K562 (cell line): Measurements from ENCODE around the gene ESPN. TPM values are rescaled to one million over a fixed set of nuclear protein-coding genes. Genes with fewer than 3 reads are reported as not detected.

Experiments
- ATAC-seq: fragments of 200-7000 bp; cut with Tn5 transposase; 3 replicates; pipeline ENCODE4 v1.9.1; 2020; ENCODE audit warnings: moderate library complexity
- BruUV-seq: library from RNA; stranded (reverse); fragments of 400-500 nt; replicated peaks from 2 replicates; lab custom pipeline; 2021; lab: Mats Ljungman, UMichigan
- CTCF ChIA-PET: fragments of 300-600 bp; formaldehyde crosslinking; extraction: SDS; loops from one replicate; lab custom pipeline; 2021; ENCODE audit warnings: low intra/inter-chr PET ratio; lab: Yijun Ruan, JAX
- POLR2A ChIA-PET: fragments of 300-600, 350-650 bp; sonication (Branson Sonifier 250); formaldehyde crosslinking; extraction: SDS; loops from one replicate; lab custom pipeline; 2021; ENCODE audit warnings: antibody characterized with exemption, inconsistent platforms; lab: Yijun Ruan, JAX
- DNase-seq, 4 experiments: peaks; one replicate each; pipeline versions ENCODE4 v3.0.0 to v3.0.0-alpha.2; 2011 to 2018; ENCODE audit warnings: low spot score in 3 of 4, mixed read lengths in 3 of 4; ENCODE audit errors: extremely low read depth in 1 of 4
- FAIRE-seq: peaks from 2 replicates; lab custom pipeline; 2011; peaks lifted over from hg19 to GRCh38; lab: Jason Lieb, UNC
- H2AFZ ChIP-seq: 2 replicates; pipeline ENCODE4 v1.6.0; 2011; ENCODE audit warnings: low read depth, low read length, control low read depth, inconsistent platforms
- H3K27ac ChIP-seq: fragments of 200-600 bp; 3 replicates; pipeline ENCODE4 v1.8.0; 2011; ENCODE audit warnings: low read depth, mild to moderate bottlenecking, control low read depth, inconsistent platforms, low read length, moderate library complexity, mixed read lengths; ENCODE audit errors: extremely low read depth
- H3K27me3 ChIP-seq, 2 experiments: fragments of 300-600 bp in 1 of 2; 2 replicates in 1 of 2; 3 replicates in 1 of 2; pipeline versions ENCODE4 v1.6.0 to v1.8.0; 2011; ENCODE audit warnings: inconsistent platforms in 2 of 2, low read length in 2 of 2, mild to moderate bottlenecking in 1 of 2, mixed read lengths in 1 of 2, moderate library complexity in 1 of 2; ENCODE audit not compliant: control insufficient read depth in 2 of 2, insufficient read depth in 2 of 2
- H3K36me3 ChIP-seq: fragments of 300-600 bp; 3 replicates; pipeline ENCODE4 v1.8.0; 2011; ENCODE audit warnings: mild to moderate bottlenecking, low read length, inconsistent platforms; ENCODE audit not compliant: control insufficient read depth, insufficient read depth
- H3K4me1 ChIP-seq, 2 experiments: fragments of 200-600 bp in 1 of 2; replicated peaks in 1 of 2; 2 replicates in 1 of 2; 3 replicates in 1 of 2; pipeline versions ENCODE4 v1.5.1 to v1.8.0; 2011; ENCODE audit warnings: inconsistent platforms in 2 of 2, low read length in 2 of 2, mild to moderate bottlenecking in 1 of 2, mixed read lengths in 1 of 2, moderate library complexity in 1 of 2; ENCODE audit not compliant: control insufficient read depth in 2 of 2, insufficient read depth in 2 of 2
- H3K4me2 ChIP-seq: 2 replicates; pipeline ENCODE4 v1.6.1; 2011; ENCODE audit warnings: low read length, control low read depth, inconsistent platforms, mixed read lengths; ENCODE audit not compliant: insufficient read depth
- H3K4me3 ChIP-seq: fragments of 200-600 bp; sonication (generic), shearing (Covaris generic); 2 replicates; pipeline ENCODE4 v1.5.1; 2016; ENCODE audit warnings: control low read depth, inconsistent platforms
- H3K79me2 ChIP-seq: fragments of 200-600 bp; 3 replicates; pipeline ENCODE4 v1.8.0; 2011; ENCODE audit warnings: low read length, inconsistent platforms; ENCODE audit not compliant: control insufficient read depth, insufficient read depth
- H3K9ac ChIP-seq, 2 experiments: 2 replicates each; pipeline versions ENCODE4 v1.6.0 to v1.6.1; 2011; ENCODE audit warnings: low read depth in 2 of 2, low read length in 2 of 2, control low read depth in 1 of 2, inconsistent platforms in 1 of 2, mild to moderate bottlenecking in 1 of 2, mixed read lengths in 1 of 2; ENCODE audit not compliant: insufficient read depth in 1 of 2
- H3K9me1 ChIP-seq: one replicate; pipeline ENCODE4 v1.6.0; 2011; ENCODE audit warnings: inconsistent platforms, mild to moderate bottlenecking, low read length, moderate library complexity; ENCODE audit not compliant: control insufficient read depth, insufficient read depth
- H3K9me3 ChIP-seq: replicated peaks from 2 replicates; pipeline ENCODE4 v1.5.1; 2011; ENCODE audit warnings: low read depth, low read length, inconsistent platforms; ENCODE audit not compliant: control insufficient read depth, insufficient read depth
- H4K20me1 ChIP-seq: replicated peaks from 2 replicates; pipeline ENCODE4 v1.6.1; 2011; ENCODE audit warnings: low read length, inconsistent platforms, mixed read lengths; ENCODE audit not compliant: control insufficient read depth, insufficient read depth
- ARNT ChIP-seq, 2 experiments: fragments of 450-650 bp; IDR thresholded peaks; 2 replicates each; pipeline ENCODE4 v1.6.1; 2016; ENCODE audit warnings: mild to moderate bottlenecking in 1 of 2
- CCAR2 ChIP-seq: fragments of 200-400 bp; formaldehyde crosslinking; IDR thresholded peaks from 2 replicates; pipeline ENCODE4 v1.6.1; 2017; ENCODE audit warnings: mild to moderate bottlenecking, low read depth, low read length
- CHCHD3 ChIP-seq: fragments of 250-450 bp; sonication (Bioruptor Pico); IDR thresholded peaks from 2 replicates; pipeline ENCODE4 v2.1.2; 2022; ENCODE audit warnings: mild to moderate bottlenecking
- ELF4 ChIP-seq: fragments of 450-650 bp; formaldehyde crosslinking; IDR thresholded peaks from 2 replicates; pipeline ENCODE4 v1.4.0; 2022; ENCODE audit warnings: missing genetic modification characterization
- EZH2 ChIP-seq: IDR thresholded peaks from 2 replicates; pipeline ENCODE4 v1.6.1; 2012; ENCODE audit warnings: low read depth, mild to moderate bottlenecking, inconsistent platforms, low read length, borderline replicate concordance
- GABPB2 ChIP-seq: fragments of 250-450 bp; sonication (Bioruptor Pico); conservative IDR thresholded peaks from 2 replicates; pipeline ENCODE4 v1.5.1; 2021; ENCODE audit warnings: mild to moderate bottlenecking
- HDAC6 ChIP-seq: IDR thresholded peaks from 2 replicates; pipeline ENCODE4 v1.6.1; 2012; ENCODE audit warnings: low read depth, mild to moderate bottlenecking, control low read depth, inconsistent platforms, low read length, moderate library complexity
- HNRNPUL1 ChIP-seq: fragments of 200-400 bp; formaldehyde crosslinking; IDR thresholded peaks from 2 replicates; pipeline ENCODE4 v1.6.1; 2017; ENCODE audit warnings: low read length
- MAZ ChIP-seq, 2 experiments: fragments of 450-650 bp in 1 of 2; sonication (generic) in 1 of 2; formaldehyde crosslinking; IDR thresholded peaks in 1 of 2; conservative IDR thresholded peaks in 1 of 2; 2 replicates each; pipeline versions ENCODE4 v1.4.0 to v1.5.0; 2020; ENCODE audit warnings: mild to moderate bottlenecking in 1 of 2, missing genetic modification reagents in 1 of 2
- MCM7 ChIP-seq, 2 experiments: fragments of 450-650 bp; IDR thresholded peaks; 2 replicates each; pipeline ENCODE4 v1.6.1; 2016 to 2018
- PHB ChIP-seq: fragments of 250-450 bp; sonication (Bioruptor Pico); IDR thresholded peaks from 2 replicates; pipeline ENCODE4 v1.5.0; 2021
- PREB ChIP-seq: sonication (generic); formaldehyde crosslinking; IDR thresholded peaks from 2 replicates; pipeline ENCODE4 v1.8.1; 2023; ENCODE audit warnings: mild to moderate bottlenecking, missing genetic modification reagents
- PTTG1 ChIP-seq: fragments of 450-650 bp; IDR thresholded peaks from 2 replicates; pipeline ENCODE4 v1.6.1; 2016; ENCODE audit warnings: low read depth, mild to moderate bottlenecking, missing genetic modification characterization, missing compliant biosample characterization
- SMAD1 ChIP-seq: fragments of 150-350 bp; IDR thresholded peaks from 2 replicates; pipeline ENCODE4 v1.6.1; 2014; ENCODE audit warnings: low read length, low read depth; ENCODE audit not compliant: partially characterized antibody
- SOX6 ChIP-seq: fragments of 450-650 bp; IDR thresholded peaks from 2 replicates; pipeline ENCODE4 v1.6.1; 2014; ENCODE audit warnings: mild to moderate bottlenecking
- SRSF3 ChIP-seq: fragments of 200-400 bp; formaldehyde crosslinking; IDR thresholded peaks from 2 replicates; pipeline ENCODE4 v1.6.1; 2016; ENCODE audit warnings: mild to moderate bottlenecking, low read length, moderate library complexity; ENCODE audit not compliant: insufficient read depth
- STAG1 ChIP-seq: sonication (generic); formaldehyde crosslinking; IDR thresholded peaks from 2 replicates; pipeline ENCODE4 v1.5.0; 2020; ENCODE audit warnings: missing genetic modification reagents, borderline replicate concordance
- TBP ChIP-seq: optimal IDR thresholded peaks from 2 replicates; pipeline ENCODE3; 2011; ENCODE audit warnings: low read depth, low read length, improper control_type of control experiment
- THRAP3 ChIP-seq: fragments of 450-650 bp; IDR thresholded peaks from 2 replicates; pipeline ENCODE4 v1.6.1; 2016; ENCODE audit warnings: mild to moderate bottlenecking, inconsistent platforms, borderline replicate concordance
- ZC3H11A ChIP-seq: IDR thresholded peaks from 2 replicates; pipeline ENCODE4 v1.6.1; 2012; ENCODE audit warnings: low read depth, low read length, improper control_type of control experiment
- ZNF175 ChIP-seq: fragments of 200-800 bp; sonication (Bioruptor generic); IDR thresholded peaks from 2 replicates; pipeline ENCODE4 v1.6.1; 2016; ENCODE audit warnings: low read depth, mild to moderate bottlenecking, missing genetic modification characterization, missing compliant biosample characterization
- ZNF551 ChIP-seq: fragments of 250-450 bp; sonication (Bioruptor Pico); IDR thresholded peaks from 2 replicates; pipeline ENCODE4 v1.5.0; 2021; ENCODE audit warnings: mild to moderate bottlenecking, moderate library complexity
- ZNF76 ChIP-seq: fragments of 250-450 bp; sonication (Bioruptor Pico); IDR thresholded peaks from 2 replicates; pipeline ENCODE4 v1.4.0; 2020; ENCODE audit warnings: mild to moderate bottlenecking, moderate library complexity, borderline replicate concordance
- ZZZ3 ChIP-seq: fragments of 450-650 bp; IDR thresholded peaks from 2 replicates; pipeline ENCODE4 v1.6.1; 2016; ENCODE audit warnings: antibody characterized with exemption, mild to moderate bottlenecking, moderate library complexity
- WGBS: fragments of 100-300 bp; shearing (Covaris generic); methylation state at CpG from one replicate; pipeline ENCODE4 v1.1.6; 2016; ENCODE audit warnings: low coverage, mixed read lengths; ENCODE audit not compliant: insufficient coverage; ENCODE audit errors: missing lambda C conversion rate; 5-methylcytosine and 5-hydroxymethylcytosine counted together
- in situ Hi-C: fragments of 300-500 bp; cut with MboI; formaldehyde crosslinking; loops from 4 replicates; pipeline ENCODE4 v1.15.0; 2018; ENCODE audit warnings: inconsistent platforms, mixed read lengths
- intact Hi-C: fragments of 100-400 bp; cut with micrococcal nuclease; formaldehyde crosslinking; loops from 2 replicates; pipeline ENCODE4 v1.14.2; 2022
- polyA plus RNA-seq, 8 experiments: library from polyadenylated mRNA; depleted of rRNA in 4 of 8; stranded (reverse) in 5 of 8; unstranded in 3 of 8; fragments of >200 nt; fragmentation: Nextera tagmentation in 2 of 8; fragmentation: Illumina TruSeq in 1 of 8; extraction: Ambion mirVana in 2 of 8; extraction: Trizol in 1 of 8; gene quantifications; 2 replicates each; pipeline versions ENCODE4 v1.2.1 to v1.2.3, GENCODE V29; 2011 to 2014; ENCODE audit warnings: inconsistent platforms in 1 of 8, missing spikeins in 1 of 8
- total RNA-seq, 7 experiments: library from RNA; depleted of rRNA in 6 of 7; stranded (reverse); fragments of >200 nt in 6 of 7; fragmentation: Illumina TruSeq in 2 of 7; extraction: Trizol in 2 of 7; gene quantifications; 2 replicates each; pipeline versions ENCODE4 v1.2.1 to v1.2.3, GENCODE V29; 2011 to 2021; ENCODE audit warnings: low replicate concordance in 1 of 7

The ESPN gene
- total and polyA plus RNA-seq, 9 of the 15 experiments (the other 6 are each of a cell fraction or from before 2014, with no cell fraction given), result 0.07 to 1.2 (median 0.45) TPM; not detected in 3

- 4% methylated on average over 14 of the region's 14 CpGs for WGBS
- ATAC-seq (no peak), FAIRE-seq (peak; percentile 69), DNase-seq (no peak)
- Histone ChIP-seq H3K4me1 (peaks cover 0 to 39% of the 10 kb centered on the region in 2 experiments; a peak in 2 of 5 replicates), H3K9ac (no peak overlapping the region; a peak in 1 of 4 replicates), H2AFZ (no peak overlapping the region), H3K4me3 (no peak overlapping the region), H3K27me3 (peaks cover 36 to 75% of the 10 kb centered on the region in 2 experiments; a peak in 4 of 5 replicates), H4K20me1 (peaks cover 35% of the 10 kb centered on the region), H3K36me3 (no peaks in the 10 kb centered on the region), H3K27ac (no peak overlapping the region), H3K9me1 (no peaks in the 10 kb centered on the region), H3K9me3 (no peaks in the 10 kb centered on the region), H3K4me2 (no peak overlapping the region), H3K79me2 (no peaks in the 10 kb centered on the region)
- in situ Hi-C loops, result loop anchor here (10.0 to 25.0 kb wide), 2 partner anchors 139 to 717 kb away; no protein-coding TSS in a partner anchor
- intact Hi-C loops, result no loop called here
- POLR2A ChIA-PET, result interaction anchor here (0.8 to 1.6 kb wide), 5 partner anchors 10 to 33 kb away, joined by 3 to 8 read pairs (median 3); no protein-coding TSS in a partner anchor
- no TSS peak for BruUV-seq
- CTCF ChIA-PET, result no interaction called here
- TF ChIP-seq ZC3H11A (no peak), HNRNPUL1 (no peak), TBP (no peak), ZZZ3 (no peak), ARNT (IDR thresholded peaks at IDR 0.05) (no peak), CHCHD3 (no peak), SOX6 (0 out of 2 replicates have a peak, but pooled peaks have one; percentile 25), THRAP3 (no peak), STAG1 (CRISPR knock-in tag) (no peak), PREB (CRISPR knock-in tag) (no peak), ZNF551 (CRISPR knock-in tag) (no peak), PHB (CRISPR knock-in tag) (no peak), MCM7 (IDR thresholded peaks at IDR 0.05) (no peak), PTTG1 (tag) (no peak), CCAR2 (no peak), ELF4 (no peak), HDAC6 (no peak), SRSF3 (no peak), MAZ (CRISPR knock-in tag; conservative IDR thresholded peaks at IDR 0.05 in 1 of 2, IDR thresholded peaks at IDR 0.05 in 1 of 2) (no peak), ZNF76 (CRISPR knock-in tag) (no peak), EZH2 (peak; percentile 24; the same call in 1 of the 2 replicates), GABPB2 (CRISPR knock-in tag) (no peak), SMAD1 (no peak), ZNF175 (no peak)
Measured at GRCh38 chr1:6495540-6496364, 71.2 kb downstream of the ESPN start.
